T-helper 1 cell treated with Interleukin-12 subunit alpha and Interleukin-12 subunit beta and Interleukin-4 antibody, amounts not matched to agents 30 μg/mL and 1 μg/mL, for 36 hours (primary cell): ENCODE measurements around the gene C3orf52.

Experiments
- H3K27ac Mint-ChIP-seq: one replicate; pipeline ENCODE4 v1.8.0; 2021; ENCODE audit warnings: mild to moderate bottlenecking, mixed read lengths
- H3K27me3 Mint-ChIP-seq: one replicate; pipeline ENCODE4 v1.8.0; 2021; ENCODE audit warnings: low read depth, mixed read lengths
- H3K36me3 Mint-ChIP-seq: one replicate; pipeline ENCODE4 v1.8.0; 2021; ENCODE audit warnings: low read depth, mixed read lengths
- H3K4me1 Mint-ChIP-seq: one replicate; pipeline ENCODE4 v1.8.0; 2021; ENCODE audit warnings: low read depth, mixed read lengths
- H3K4me3 Mint-ChIP-seq: one replicate; pipeline ENCODE4 v1.8.0; 2021; ENCODE audit warnings: mild to moderate bottlenecking, moderate library complexity, mixed read lengths
- H3K9me3 Mint-ChIP-seq: one replicate; pipeline ENCODE4 v1.8.0; 2021; ENCODE audit warnings: mixed read lengths

Gene C3orf52

GRCh38 chr3:112093180-112093522 is 7.0 kb downstream of the C3orf52 start:
- Mint-ChIP-seq H3K27me3 (no peaks in the 10 kb centered on the region), H3K4me1 (peaks cover 55% of the 10 kb centered on the region), H3K4me3 (peak overlapping the region; percentile 40), H3K9me3 (no peaks in the 10 kb centered on the region), H3K36me3 (peaks cover 20% of the 10 kb centered on the region), H3K27ac (peak overlapping the region; percentile 53)

- Mint-ChIP-seq H3K4me1 (peaks cover 38% of the 10 kb centered on the region), H3K27me3 (no peaks in the 10 kb centered on the region), H3K9me3 (no peaks in the 10 kb centered on the region), H3K27ac (no peak overlapping the region), H3K36me3 (peaks cover 24% of the 10 kb centered on the region), H3K4me3 (no peak overlapping the region)
Observed at GRCh38 chr3:112095731-112096130, 9.5 kb downstream of the C3orf52 start.

GRCh38 chr3:112096176-112096575 is 10.0 kb downstream of the C3orf52 start:
- H3K36me3 Mint-ChIP-seq = peaks cover 24% of the 10 kb centered on the region
- H3K4me3 Mint-ChIP-seq = no peak overlapping the region
- no peaks in the 10 kb centered on the region for H3K27me3 Mint-ChIP-seq
- H3K4me1 Mint-ChIP-seq = peaks cover 33% of the 10 kb centered on the region
- no peak overlapping the region for H3K27ac Mint-ChIP-seq
- no peaks in the 10 kb centered on the region for H3K9me3 Mint-ChIP-seq

- H3K27ac Mint-ChIP-seq = no peak overlapping the region
- H3K4me1 Mint-ChIP-seq = peaks cover 33% of the 10 kb centered on the region
- H3K9me3 Mint-ChIP-seq = no peaks in the 10 kb centered on the region
- H3K36me3 Mint-ChIP-seq = peaks cover 24% of the 10 kb centered on the region
- H3K27me3 Mint-ChIP-seq = no peaks in the 10 kb centered on the region
- H3K4me3 Mint-ChIP-seq = no peak overlapping the region
Observed at GRCh38 chr3:112097378-112097777, 11.2 kb downstream of the C3orf52 start.

GRCh38 chr3:112101916-112102315 is 15.7 kb downstream of the C3orf52 start:
- no peaks in the 10 kb centered on the region for H3K9me3 Mint-ChIP-seq
- no peaks in the 10 kb centered on the region for H3K27me3 Mint-ChIP-seq
- H3K36me3 Mint-ChIP-seq = peaks cover 18% of the 10 kb centered on the region
- H3K27ac Mint-ChIP-seq = no peak overlapping the region
- no peak overlapping the region for H3K4me3 Mint-ChIP-seq
- peaks cover 14% of the 10 kb centered on the region for H3K4me1 Mint-ChIP-seq

GRCh38 chr3:112104774-112105173 is 18.6 kb downstream of the C3orf52 start:
- Mint-ChIP-seq H3K4me3 (no peak overlapping the region), H3K36me3 (peaks cover 15% of the 10 kb centered on the region), H3K27ac (no peak overlapping the region), H3K9me3 (no peaks in the 10 kb centered on the region), H3K4me1 (peaks cover 3% of the 10 kb centered on the region), H3K27me3 (no peaks in the 10 kb centered on the region)

- Mint-ChIP-seq H3K27ac (no peak overlapping the region), H3K36me3 (peaks cover 24% of the 10 kb centered on the region), H3K9me3 (no peaks in the 10 kb centered on the region), H3K4me3 (no peak overlapping the region), H3K4me1 (peaks cover 7% of the 10 kb centered on the region), H3K27me3 (no peaks in the 10 kb centered on the region)
Observed at GRCh38 chr3:112109322-112109721, 23.1 kb downstream of the C3orf52 start.

- Mint-ChIP-seq H3K9me3 (no peaks in the 10 kb centered on the region), H3K27ac (no peak overlapping the region)
Observed at GRCh38 chr3:112111785-112112402, 25.7 kb downstream of the C3orf52 start.

GRCh38 chr3:112114576-112115160 is 28.5 kb downstream of the C3orf52 start:
- peaks cover 22% of the 10 kb centered on the region for H3K4me1 Mint-ChIP-seq
- H3K4me3 Mint-ChIP-seq = no peak overlapping the region
- H3K9me3 Mint-ChIP-seq = no peaks in the 10 kb centered on the region
- peaks cover 34% of the 10 kb centered on the region for H3K36me3 Mint-ChIP-seq
- no peaks in the 10 kb centered on the region for H3K27me3 Mint-ChIP-seq
- H3K27ac Mint-ChIP-seq = no peak overlapping the region

More at GRCh38 chr3:112111785-112112402, 25.7 kb downstream of the C3orf52 start:
- H3K4me1 Mint-ChIP-seq = peaks cover 9% of the 10 kb centered on the region
- H3K4me3 Mint-ChIP-seq = no peak overlapping the region
- peaks cover 23% of the 10 kb centered on the region for H3K36me3 Mint-ChIP-seq
- H3K27me3 Mint-ChIP-seq = no peaks in the 10 kb centered on the region

GRCh38 chr3:112115161-112115739 is 29.1 kb downstream of the C3orf52 start:
- Mint-ChIP-seq H3K27ac (peak overlapping the region; percentile 42), H3K36me3 (peaks cover 32% of the 10 kb centered on the region), H3K4me1 (peaks cover 26% of the 10 kb centered on the region), H3K9me3 (no peaks in the 10 kb centered on the region), H3K4me3 (no peak overlapping the region), H3K27me3 (no peaks in the 10 kb centered on the region)

- H3K27me3 Mint-ChIP-seq = no peaks in the 10 kb centered on the region
- H3K9me3 Mint-ChIP-seq = no peaks in the 10 kb centered on the region
- peaks cover 27% of the 10 kb centered on the region for H3K36me3 Mint-ChIP-seq
- peaks cover 30% of the 10 kb centered on the region for H3K4me1 Mint-ChIP-seq
- H3K27ac Mint-ChIP-seq = no peak overlapping the region
- H3K4me3 Mint-ChIP-seq = no peak overlapping the region
Observed at GRCh38 chr3:112115806-112116383, 29.7 kb downstream of the C3orf52 start.

- peaks cover 27% of the 10 kb centered on the region for H3K36me3 Mint-ChIP-seq
- H3K4me3 Mint-ChIP-seq = no peak overlapping the region
- H3K27ac Mint-ChIP-seq = no peak overlapping the region
- H3K4me1 Mint-ChIP-seq = peaks cover 33% of the 10 kb centered on the region
- no peaks in the 10 kb centered on the region for H3K27me3 Mint-ChIP-seq
- no peaks in the 10 kb centered on the region for H3K9me3 Mint-ChIP-seq
Observed at GRCh38 chr3:112116748-112117186, 30.6 kb downstream of the C3orf52 start.

- peaks cover 28% of the 10 kb centered on the region for H3K36me3 Mint-ChIP-seq
- no peaks in the 10 kb centered on the region for H3K27me3 Mint-ChIP-seq
- H3K9me3 Mint-ChIP-seq = no peaks in the 10 kb centered on the region
- no peak overlapping the region for H3K4me3 Mint-ChIP-seq
- no peak overlapping the region for H3K27ac Mint-ChIP-seq
- peaks cover 33% of the 10 kb centered on the region for H3K4me1 Mint-ChIP-seq
Observed at GRCh38 chr3:112117415-112117814, 31.2 kb downstream of the C3orf52 start.

- Mint-ChIP-seq H3K4me1 (peaks cover 32% of the 10 kb centered on the region), H3K36me3 (peaks cover 29% of the 10 kb centered on the region), H3K27me3 (no peaks in the 10 kb centered on the region), H3K9me3 (no peaks in the 10 kb centered on the region), H3K27ac (no peak overlapping the region), H3K4me3 (no peak overlapping the region)
Observed at GRCh38 chr3:112117841-112118571, 31.8 kb downstream of the C3orf52 start.
